H1 (cell line): ENCODE measurements around the gene RANBP3L. TPM values are rescaled to one million over a fixed set of nuclear protein-coding genes. Genes with fewer than 3 reads are reported as not detected.

ENCODE experiments used
- CTCF ChIA-PET: fragments of 300-600 bp; sonication (Branson Sonifier 250); formaldehyde crosslinking; loops from one replicate; lab custom pipeline; 2021; ENCODE audit not compliant: partially characterized antibody; lab: Charles Lee
- POLR2A ChIA-PET: fragments of 300-600 bp; sonication (Branson Sonifier 250); formaldehyde crosslinking; loops from one replicate; lab custom pipeline; 2021; ENCODE audit warnings: inconsistent platforms; ENCODE audit not compliant: partially characterized antibody; lab: Charles Lee
- DNase-seq, 2 experiments: peaks; one replicate each; pipeline versions ENCODE4 v3.0.0 to v3.0.0-alpha.2; 2010 to 2022; ENCODE audit warnings: low spot score in 2 of 2, low read depth in 1 of 2, mixed read lengths in 1 of 2
- FAIRE-seq: peaks from 2 replicates; lab custom pipeline; 2011; peaks lifted over from hg19 to GRCh38; lab: Jason Lieb, UNC
- H2AFZ ChIP-seq: 2 replicates; pipeline ENCODE4 v1.8.1; 2012; ENCODE audit warnings: low read length, inconsistent platforms
- H2AK5ac ChIP-seq: 2 replicates; pipeline ENCODE4 v1.6.1; 2013; ENCODE audit warnings: low read depth, low read length
- H2BK120ac ChIP-seq: replicated peaks from 2 replicates; pipeline ENCODE3; 2013; ENCODE audit warnings: low read depth, low read length, inconsistent platforms
- H2BK12ac ChIP-seq: 2 replicates; pipeline ENCODE4 v1.6.1; 2013; ENCODE audit warnings: low read depth, low read length
- H2BK15ac ChIP-seq: 2 replicates; pipeline ENCODE4 v1.6.1; 2013; ENCODE audit warnings: low read length
- H2BK20ac ChIP-seq: 2 replicates; pipeline ENCODE4 v1.6.1; 2013; ENCODE audit warnings: low read length
- H2BK5ac ChIP-seq: 2 replicates; pipeline ENCODE4 v1.6.1; 2013; ENCODE audit warnings: low read depth, low read length
- H3K14ac ChIP-seq: 2 replicates; pipeline ENCODE4 v1.6.1; 2013; ENCODE audit warnings: inconsistent platforms; ENCODE audit not compliant: insufficient read length
- H3K18ac ChIP-seq: 2 replicates; pipeline ENCODE4 v1.6.1; 2013; ENCODE audit warnings: low read length; ENCODE audit errors: extremely low read depth
- H3K23ac ChIP-seq: 2 replicates; pipeline ENCODE4 v1.6.1; 2013; ENCODE audit warnings: inconsistent platforms; ENCODE audit not compliant: insufficient read length
- H3K23me2 ChIP-seq: 2 replicates; pipeline ENCODE4 v1.6.1; 2013; ENCODE audit warnings: low read depth, low read length
- H3K27ac ChIP-seq: 2 replicates; pipeline ENCODE4 v1.6.1; 2011; ENCODE audit warnings: low read depth, low read length, inconsistent platforms
- H3K27me3 ChIP-seq, 4 experiments: replicated peaks in 1 of 4; 1 replicate in 1 of 4; 2 replicates in 3 of 4; pipeline versions ENCODE4 v1.6.1 to v1.8.1; 2011 to 2013; ENCODE audit warnings: low read length in 3 of 4, mild to moderate bottlenecking in 3 of 4, inconsistent platforms in 2 of 4, mixed read lengths in 2 of 4, moderate library complexity in 1 of 4; ENCODE audit not compliant: control insufficient read depth in 3 of 4, insufficient read depth in 3 of 4; ENCODE audit errors: extremely low read depth in 1 of 4
- H3K36me3 ChIP-seq, 4 experiments: 2 replicates each; pipeline versions ENCODE4 v1.6.1 to v1.8.1; 2011 to 2013; ENCODE audit warnings: mild to moderate bottlenecking in 4 of 4, low read length in 3 of 4, moderate library complexity in 2 of 4, control low read depth in 1 of 4, inconsistent platforms in 1 of 4; ENCODE audit not compliant: insufficient read depth in 4 of 4, control insufficient read depth in 2 of 4
- H3K4ac ChIP-seq: replicated peaks from 2 replicates; pipeline ENCODE3; 2013; ENCODE audit warnings: low read length, low read depth, mixed read lengths, inconsistent platforms; ENCODE audit not compliant: insufficient read length
- H3K4me1 ChIP-seq, 4 experiments: replicated peaks in 1 of 4; 1 replicate in 1 of 4; 2 replicates in 3 of 4; pipeline versions ENCODE4 v1.6.1 to v1.8.1; 2011 to 2013; ENCODE audit warnings: low read length in 3 of 4, inconsistent platforms in 2 of 4, mixed read lengths in 1 of 4; ENCODE audit not compliant: insufficient read depth in 4 of 4, control insufficient read depth in 3 of 4
- H3K4me2 ChIP-seq, 2 experiments: 2 replicates each; pipeline versions ENCODE4 v1.6.1 to v1.8.1; 2011 to 2013; ENCODE audit warnings: low read depth in 2 of 2, low read length in 2 of 2, control low read depth in 1 of 2, inconsistent platforms in 1 of 2, mild to moderate bottlenecking in 1 of 2; ENCODE audit not compliant: insufficient read depth in 1 of 2
- H3K4me3 ChIP-seq, 4 experiments: fragments of 200-600, 300-600 bp in 1 of 4; sonication (generic), shearing (Covaris generic), sonication (Bioruptor Twin) in 1 of 4; 2 replicates each; pipeline versions ENCODE4 v1.5.1 to v1.8.1; 2011 to 2016; ENCODE audit warnings: low read length in 4 of 4, low read depth in 3 of 4, control low read depth in 2 of 4, inconsistent platforms in 2 of 4, mild to moderate bottlenecking in 2 of 4, mixed read lengths in 1 of 4, moderate library complexity in 1 of 4; ENCODE audit not compliant: insufficient read depth in 2 of 4; ENCODE audit errors: extremely low read depth in 1 of 4
- H3K56ac ChIP-seq: replicated peaks from 2 replicates; pipeline ENCODE3; 2013; ENCODE audit warnings: low read depth, mild to moderate bottlenecking, mixed read lengths, low read length, inconsistent platforms; ENCODE audit not compliant: insufficient read length
- H3K79me1 ChIP-seq: 2 replicates; pipeline ENCODE4 v1.6.1; 2013; ENCODE audit warnings: low read depth, low read length, control low read depth
- H3K79me2 ChIP-seq, 2 experiments: 2 replicates each; pipeline versions ENCODE4 v1.6.1 to v1.8.1; 2012 to 2013; ENCODE audit warnings: low read length in 2 of 2, mild to moderate bottlenecking in 2 of 2, inconsistent platforms in 1 of 2; ENCODE audit not compliant: insufficient read depth in 2 of 2, control insufficient read depth in 1 of 2
- H3K9ac ChIP-seq, 4 experiments: replicated peaks in 1 of 4; 1 replicate in 1 of 4; 2 replicates in 3 of 4; pipeline versions ENCODE4 v1.6.1 to v1.8.1; 2011 to 2013; ENCODE audit warnings: low read depth in 3 of 4, low read length in 3 of 4, control low read depth in 2 of 4, mild to moderate bottlenecking in 2 of 4, moderate library complexity in 2 of 4, inconsistent platforms in 1 of 4; ENCODE audit errors: extremely low read depth in 1 of 4
- H3K9me3 ChIP-seq, 2 experiments: 2 replicates each; pipeline versions ENCODE4 v1.6.1 to v1.8.1; 2012 to 2013; ENCODE audit warnings: mild to moderate bottlenecking in 2 of 2, moderate library complexity in 2 of 2, control low read depth in 1 of 2, inconsistent platforms in 1 of 2, low read depth in 1 of 2, low read length in 1 of 2, mixed read lengths in 1 of 2; ENCODE audit not compliant: insufficient read depth in 2 of 2
- H4K20me1 ChIP-seq, 2 experiments: replicated peaks in 1 of 2; 2 replicates each; pipeline versions ENCODE3 to v1.8.1; 2011 to 2013; ENCODE audit warnings: inconsistent platforms in 2 of 2, low read length in 2 of 2, mild to moderate bottlenecking in 1 of 2; ENCODE audit not compliant: insufficient read depth in 2 of 2, control insufficient read depth in 1 of 2
- H4K5ac ChIP-seq: 2 replicates; pipeline ENCODE4 v1.6.1; 2013; ENCODE audit warnings: low read length, low read depth, mixed read lengths, inconsistent platforms; ENCODE audit not compliant: insufficient read length
- H4K8ac ChIP-seq: 2 replicates; pipeline ENCODE4 v1.8.0; 2013; ENCODE audit warnings: mild to moderate bottlenecking, moderate library complexity, low read length, inconsistent platforms; ENCODE audit not compliant: insufficient read depth; ENCODE audit errors: extremely low read depth
- H4K91ac ChIP-seq: replicated peaks from 2 replicates; pipeline ENCODE3; 2013; ENCODE audit warnings: low read length, mixed read lengths, inconsistent platforms; ENCODE audit not compliant: insufficient read length
- RAD21 ChIP-seq, 2 experiments: IDR thresholded peaks in 1 of 2; conservative IDR thresholded peaks in 1 of 2; 2 replicates each; pipeline ENCODE4 v1.6.1; 2011; ENCODE audit warnings: low read depth in 2 of 2, low read length in 2 of 2, improper control_type of control experiment in 1 of 2, inconsistent platforms in 1 of 2, mild to moderate bottlenecking in 1 of 2, moderate library complexity in 1 of 2
- TAF7 ChIP-seq: optimal IDR thresholded peaks from 2 replicates; pipeline ENCODE3; 2011; ENCODE audit warnings: low read depth, mild to moderate bottlenecking, inconsistent platforms, low read length, moderate library complexity, borderline replicate concordance
- WGBS, 2 experiments: shearing (Covaris generic) in 1 of 2; methylation state at CpG; one replicate each; pipeline versions ENCODE4 v1.1.6 to v1.1.7; 2013 to 2015; ENCODE audit warnings: low lambda C conversion rate in 2 of 2, mixed read lengths in 2 of 2, inconsistent platforms in 1 of 2, low coverage in 1 of 2, missing lambda C conversion rate in 1 of 2; ENCODE audit not compliant: insufficient replicate concordance in 2 of 2, insufficient coverage in 1 of 2, insufficient read length in 1 of 2; ENCODE audit errors: extremely low coverage in 1 of 2, missing lambda C conversion rate in 1 of 2; 5-methylcytosine and 5-hydroxymethylcytosine counted together
- polyA plus RNA-seq, 7 experiments: library from polyadenylated mRNA; depleted of rRNA in 3 of 7; stranded (reverse) in 5 of 7; unstranded in 2 of 7; fragments of >200 nt in 5 of 7; fragments of 200-250 nt in 2 of 7; gene quantifications; 1 replicate in 5 of 7; 2 replicates in 1 of 7; 4 replicates in 1 of 7; pipeline versions ENCODE4 v1.2.1 to v1.2.3, GENCODE V29; 2011 to 2013; ENCODE audit warnings: missing spikeins in 2 of 7, mixed read lengths in 2 of 7
- total RNA-seq: library from RNA; stranded (reverse); fragmentation: NEBNext Ultra II Directional; extraction: Animal tissue kit (Norgen Biotek cat#: 25700); gene quantifications from 2 replicates; pipeline ENCODE4 v1.2.1, GENCODE V29; 2021
- TF ChIP-seq, protein P1 (sequence below), 3 experiments: IDR thresholded peaks; 1 replicate in 2 of 3; 2 replicates in 1 of 3; pipeline versions ENCODE4 v1.5.1 to v1.6.1; 2011; ENCODE audit warnings: low read length in 3 of 3, mild to moderate bottlenecking in 3 of 3, inconsistent platforms in 2 of 3, low read depth in 1 of 3, moderate library complexity in 1 of 3; ENCODE audit not compliant: insufficient read depth in 1 of 3; ENCODE audit errors: control extremely low read depth in 1 of 3

RANBP3L gene
- total and polyA plus RNA-seq, 2 of the 8 experiments (the other 6 are each of a cell fraction or from before 2014, with no cell fraction given): not detected

DNA sequence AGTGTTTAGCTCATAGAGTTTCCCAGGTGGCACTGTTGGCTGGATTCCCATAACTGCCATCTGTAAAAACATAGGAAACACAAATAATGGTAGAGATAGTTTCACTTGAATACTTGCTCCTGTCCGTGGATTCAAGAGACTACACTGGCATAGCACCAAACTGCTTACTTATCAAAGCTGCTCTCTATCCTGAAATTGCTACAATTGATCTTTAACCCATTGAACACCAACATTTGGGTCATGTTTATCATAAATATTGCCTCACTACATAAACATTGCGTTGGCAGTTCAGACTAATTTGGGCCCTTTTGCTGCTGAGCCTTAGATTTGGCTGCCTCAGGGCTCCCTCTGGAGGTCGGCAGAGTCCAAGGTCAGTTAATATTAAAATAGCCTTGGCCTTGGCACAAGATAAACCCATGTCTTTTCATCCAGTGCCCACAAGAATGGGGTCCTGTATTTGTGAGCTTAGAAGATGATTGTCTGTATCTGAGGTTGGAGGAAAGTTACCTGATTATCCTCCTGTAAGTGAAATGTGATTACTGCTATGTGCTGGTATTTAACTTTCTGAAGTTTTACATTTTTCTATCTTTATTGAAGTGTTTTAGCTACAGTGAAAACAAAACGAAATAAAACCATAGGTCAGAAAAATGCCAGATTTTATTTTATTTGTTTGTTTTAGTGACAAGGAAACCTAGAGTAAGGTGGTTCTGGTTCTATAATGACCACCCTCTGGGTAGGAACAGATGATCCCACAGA is 4.0 kb upstream of the RANBP3L start:
- WGBS, 2 experiments: 54% methylated on average over 4 of the region's 4 CpGs; no CpG with 5 or more reads in 1 of the 2 experiments
- CTCF ChIA-PET: interaction anchor here (0.8 to 3.1 kb wide), 24 partner anchors 8 to 177 kb away, joined by 3 to 30 read pairs (median 4); no protein-coding TSS in a partner anchor
- FAIRE-seq: peak; percentile 70

More for the DNA sequence above, 4.0 kb upstream of the RANBP3L start:
- Histone ChIP-seq H3K79me2 (no peaks in the 10 kb centered on the region), H3K27me3 (no peaks in the 10 kb centered on the region), H2BK20ac (no peak overlapping the region), H3K9me3 (no peaks in the 10 kb centered on the region), H2BK5ac (no peak overlapping the region), H3K23ac (no peak overlapping the region), H3K4me1 (no peaks in the 10 kb centered on the region), H2AFZ (no peak overlapping the region), H3K9ac (no peak overlapping the region), H3K14ac (no peak overlapping the region), H2AK5ac (no peak overlapping the region), H3K56ac (no peak overlapping the region), H4K20me1 (no peaks in the 10 kb centered on the region), H2BK120ac (no peak overlapping the region), H2BK12ac (no peak overlapping the region), H3K4ac (no peak overlapping the region), H4K8ac (no peak overlapping the region), H3K27ac (no peak overlapping the region), H2BK15ac (no peak overlapping the region), H4K5ac (no peak overlapping the region), H3K4me2 (no peak overlapping the region), H4K91ac (no peak overlapping the region), H3K79me1 (no peaks in the 10 kb centered on the region), H3K23me2 (no peaks in the 10 kb centered on the region), H3K18ac (no peak overlapping the region), H3K4me3 (no peak overlapping the region), H3K36me3 (no peaks in the 10 kb centered on the region)
- POLR2A ChIA-PET: no interaction called here
- no peak for TF ChIP-seq TAF7
- TF ChIP-seq, protein P1, sequence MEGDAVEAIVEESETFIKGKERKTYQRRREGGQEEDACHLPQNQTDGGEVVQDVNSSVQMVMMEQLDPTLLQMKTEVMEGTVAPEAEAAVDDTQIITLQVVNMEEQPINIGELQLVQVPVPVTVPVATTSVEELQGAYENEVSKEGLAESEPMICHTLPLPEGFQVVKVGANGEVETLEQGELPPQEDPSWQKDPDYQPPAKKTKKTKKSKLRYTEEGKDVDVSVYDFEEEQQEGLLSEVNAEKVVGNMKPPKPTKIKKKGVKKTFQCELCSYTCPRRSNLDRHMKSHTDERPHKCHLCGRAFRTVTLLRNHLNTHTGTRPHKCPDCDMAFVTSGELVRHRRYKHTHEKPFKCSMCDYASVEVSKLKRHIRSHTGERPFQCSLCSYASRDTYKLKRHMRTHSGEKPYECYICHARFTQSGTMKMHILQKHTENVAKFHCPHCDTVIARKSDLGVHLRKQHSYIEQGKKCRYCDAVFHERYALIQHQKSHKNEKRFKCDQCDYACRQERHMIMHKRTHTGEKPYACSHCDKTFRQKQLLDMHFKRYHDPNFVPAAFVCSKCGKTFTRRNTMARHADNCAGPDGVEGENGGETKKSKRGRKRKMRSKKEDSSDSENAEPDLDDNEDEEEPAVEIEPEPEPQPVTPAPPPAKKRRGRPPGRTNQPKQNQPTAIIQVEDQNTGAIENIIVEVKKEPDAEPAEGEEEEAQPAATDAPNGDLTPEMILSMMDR (IDR thresholded peaks at IDR 0.05; ENCODE audit: control extremely low read depth in 1 of 3, insufficient read depth in 1 of 3, low read depth in 1 of 3, low read length in 3 of 3): peak; percentile 49 to 77 (median 76)
- peak; percentile 85 to 88 for TF ChIP-seq RAD21 (IDR thresholded peaks at IDR 0.05 in 1 of 2, conservative IDR thresholded peaks at IDR 0.05 in 1 of 2; ENCODE audit: low read depth in 2 of 2, low read length in 2 of 2)
- DNase-seq: no peak
